ENCODE results near the gene LGALS3. TPM values are rescaled to one million over a fixed set of nuclear protein-coding genes. Genes with fewer than 3 reads are reported as not detected.

The LGALS3 gene
- total RNA-seq, 2 experiments from 2014 or later = 88.3 to 138 TPM

DNA sequence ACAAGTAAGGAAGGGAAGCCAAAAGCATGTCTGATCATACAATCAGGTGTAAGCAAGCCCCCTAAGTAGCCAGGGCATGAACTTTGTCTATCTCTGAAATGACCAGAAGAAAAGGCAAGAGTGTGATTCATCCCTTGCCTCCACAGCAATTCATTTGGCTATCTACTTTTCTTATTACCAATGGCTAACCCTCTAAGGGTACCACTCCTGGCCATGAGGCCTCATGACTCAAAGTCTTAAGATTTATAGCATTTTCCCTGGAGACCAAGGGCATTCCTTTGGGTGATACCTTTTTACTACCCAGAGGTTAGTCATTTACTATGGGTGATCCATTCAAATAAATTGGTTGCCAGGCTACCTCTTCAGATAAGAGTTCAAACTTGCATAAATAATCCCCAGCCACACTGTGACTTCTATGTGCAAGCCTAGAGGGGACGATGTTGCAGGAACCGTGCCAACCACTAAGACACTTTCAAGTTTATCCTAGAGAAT is 1.5 kb upstream of the LGALS3 start:
- DNase-seq (no peak), ATAC-seq (no peak)
- Mint-ChIP-seq H3K27ac (peak overlapping the region; percentile 13), H3K9me3 (ENCODE audit: low read depth) (no peaks in the 10 kb centered on the region), H3K4me3 (no peak overlapping the region), H3K36me3 (peaks cover 23% of the 10 kb centered on the region), H3K4me1 (peaks cover 60% of the 10 kb centered on the region), H3K27me3 (peaks cover 5% of the 10 kb centered on the region)
- CTCF ChIA-PET = interaction anchor here (0.6 to 6.3 kb wide), 6 partner anchors 13 to 76 kb away, joined by 3 to 33 read pairs (median 6); partner anchors contain the start of gene MAPK1IP1L

DNA sequence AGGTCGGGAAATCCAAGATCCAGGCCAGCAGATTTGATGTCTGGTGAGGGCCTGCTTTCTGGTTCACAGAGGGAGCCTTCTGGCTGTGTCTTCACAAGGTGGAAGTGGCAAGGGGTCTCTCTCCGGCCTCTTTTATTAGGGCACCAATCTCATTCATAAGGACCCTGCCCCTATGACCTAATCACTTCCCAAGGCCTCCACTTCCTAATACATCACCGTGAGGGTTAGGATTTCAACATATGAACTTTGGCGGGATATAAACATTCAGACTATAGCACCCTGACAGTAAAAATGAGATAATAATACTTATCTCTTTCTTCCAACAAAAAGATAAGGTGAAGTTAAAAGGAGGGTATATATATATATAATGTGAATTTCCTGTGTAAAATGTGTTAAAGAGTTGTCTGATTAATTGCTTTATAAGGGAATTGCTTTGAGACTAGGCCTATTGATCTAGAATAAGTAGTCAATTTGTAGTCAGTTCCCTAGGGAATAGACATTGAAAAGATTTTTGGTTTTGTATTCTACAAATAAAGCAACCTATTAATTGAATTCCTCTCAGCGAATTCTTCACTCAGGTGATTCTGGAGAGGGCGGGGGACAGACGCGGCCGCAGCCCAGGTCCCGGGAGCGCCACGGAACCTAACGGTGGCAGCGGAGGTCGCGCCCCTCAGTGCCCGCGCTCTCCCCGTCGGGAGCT is 516 bp upstream of the LGALS3 start:
- peaks cover 32% of the 10 kb centered on the region for H3K36me3 Mint-ChIP-seq
- DNase-seq (no peak), ATAC-seq (no peak)
- peak overlapping the region; percentile 80 for H3K4me3 Mint-ChIP-seq
- H3K27ac Mint-ChIP-seq = peak overlapping the region; percentile 75
- H3K4me1 Mint-ChIP-seq = peaks cover 64% of the 10 kb centered on the region
- H3K27me3 Mint-ChIP-seq = peaks cover 5% of the 10 kb centered on the region
- H3K9me3 Mint-ChIP-seq (ENCODE audit: low read depth) = no peaks in the 10 kb centered on the region
- CTCF ChIA-PET = interaction anchor here (0.6 to 6.3 kb wide), 9 partner anchors 10 to 39 kb away, joined by 3 to 34 read pairs (median 4); no protein-coding TSS in a partner anchor

GRCh38 chr14:55129428-55130195 is 560 bp downstream of the LGALS3 start:
- ATAC-seq (peak; percentile 70), DNase-seq (peak; percentile 77)
- peak overlapping the region; percentile 72 for H3K27ac Mint-ChIP-seq
- peaks cover 5% of the 10 kb centered on the region for H3K27me3 Mint-ChIP-seq
- H3K9me3 Mint-ChIP-seq (ENCODE audit: low read depth) = no peaks in the 10 kb centered on the region
- CTCF ChIA-PET = interaction anchor here (1.0 to 6.3 kb wide), 9 partner anchors 11 to 40 kb away, joined by 3 to 34 read pairs (median 3); no protein-coding TSS in a partner anchor
- peaks cover 66% of the 10 kb centered on the region for H3K4me1 Mint-ChIP-seq
- H3K36me3 Mint-ChIP-seq = peaks cover 41% of the 10 kb centered on the region
- peak overlapping the region; percentile 80 for H3K4me3 Mint-ChIP-seq

GRCh38 chr14:55130196-55130550 is 1.1 kb downstream of the LGALS3 start:
- Mint-ChIP-seq H3K36me3 (peaks cover 47% of the 10 kb centered on the region), H3K27ac (peak overlapping the region; percentile 72), H3K4me1 (peaks cover 63% of the 10 kb centered on the region), H3K27me3 (peaks cover 5% of the 10 kb centered on the region), H3K9me3 (ENCODE audit: low read depth) (no peaks in the 10 kb centered on the region), H3K4me3 (peak overlapping the region; percentile 80)
- CTCF ChIA-PET = interaction anchor here (1.0 to 6.3 kb wide), 8 partner anchors 12 to 41 kb away, joined by 3 to 34 read pairs (median 10); no protein-coding TSS in a partner anchor
- ATAC-seq = no peak
- no peak for DNase-seq

DNA sequence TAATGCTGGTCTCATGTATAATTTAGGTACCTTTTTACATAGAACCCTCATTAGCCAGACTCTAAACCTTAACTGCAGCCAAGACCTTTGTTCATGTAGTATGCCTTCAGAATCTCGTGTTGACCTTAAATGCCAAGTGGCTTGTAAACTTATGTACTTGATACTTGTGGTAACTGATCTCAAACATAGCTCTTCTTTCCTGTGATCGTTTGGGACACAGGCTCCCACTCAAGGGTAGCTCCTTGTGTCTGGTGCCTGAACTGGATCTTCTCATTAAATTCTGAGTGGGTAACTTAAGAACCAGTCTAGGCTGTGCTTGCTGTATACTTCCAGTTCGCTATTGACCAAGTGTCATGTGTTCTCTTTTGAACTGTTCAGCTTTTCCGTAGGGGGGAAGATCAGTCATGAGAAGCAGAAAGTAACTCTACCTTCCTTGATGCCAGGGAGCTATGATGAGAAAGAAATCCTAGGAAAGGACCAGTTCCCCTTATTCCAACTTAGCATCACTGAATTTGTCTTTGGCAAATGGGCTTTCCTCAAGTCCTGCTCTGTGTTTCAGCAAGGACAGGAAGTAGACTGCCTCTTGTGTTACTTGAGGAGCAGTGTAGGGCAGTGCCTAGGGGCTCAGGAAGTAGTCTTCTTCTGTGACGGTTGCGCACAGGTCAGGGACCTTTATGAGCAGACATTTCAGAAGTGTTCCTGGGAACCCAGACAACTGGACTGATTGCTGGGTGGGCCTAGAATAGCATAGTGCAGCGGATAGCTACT is 2.5 kb downstream of the LGALS3 start:
- CTCF ChIA-PET = interaction anchor here (0.6 to 6.3 kb wide), 13 partner anchors 10 to 203 kb away, joined by 3 to 34 read pairs (median 4); partner anchors contain the start of gene MAPK1IP1L
- Mint-ChIP-seq H3K4me3 (peak overlapping the region; percentile 80), H3K4me1 (peaks cover 55% of the 10 kb centered on the region), H3K9me3 (ENCODE audit: low read depth) (no peaks in the 10 kb centered on the region), H3K27ac (peak overlapping the region; percentile 44), H3K36me3 (peaks cover 53% of the 10 kb centered on the region), H3K27me3 (peaks cover 5% of the 10 kb centered on the region)
- peak; percentile 56 for DNase-seq
- peak; percentile 34 for ATAC-seq

- DNase-seq (no peak), ATAC-seq (no peak)
- no peak overlapping the region for H3K4me3 Mint-ChIP-seq
- H3K27me3 Mint-ChIP-seq = no peaks in the 10 kb centered on the region
- no peaks in the 10 kb centered on the region for H3K9me3 Mint-ChIP-seq (ENCODE audit: low read depth)
- H3K36me3 Mint-ChIP-seq = peaks cover 69% of the 10 kb centered on the region
- CTCF ChIA-PET = interaction anchor here (0.7 to 0.9 kb wide), 2 partner anchors 43 to 89 kb away, joined by 3 to 4 read pairs; no protein-coding TSS in a partner anchor
- H3K27ac Mint-ChIP-seq = no peak overlapping the region
- H3K4me1 Mint-ChIP-seq = peaks cover 54% of the 10 kb centered on the region
Measured at GRCh38 chr14:55133416-55133815, 4.4 kb downstream of the LGALS3 start.

DNA sequence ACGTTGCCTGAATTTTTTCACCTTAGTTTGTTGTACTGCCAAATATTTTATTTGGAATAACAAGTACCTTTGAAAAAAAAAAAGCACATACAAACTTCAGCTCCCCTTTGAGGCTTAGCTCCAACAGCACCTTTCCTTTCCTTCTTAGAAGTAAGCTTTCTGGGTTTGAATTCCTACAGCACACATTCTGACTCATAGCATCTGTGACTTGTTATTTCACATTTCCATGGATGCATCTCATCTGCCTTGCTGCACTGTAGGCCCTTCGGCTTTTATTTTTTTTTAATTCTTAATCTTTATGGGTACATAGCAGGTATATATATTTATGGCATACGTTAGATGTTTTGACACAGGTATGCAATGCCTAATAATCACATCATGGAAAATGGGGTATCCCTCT is 7.2 kb downstream of the LGALS3 start:
- peaks cover 87% of the 10 kb centered on the region for H3K36me3 Mint-ChIP-seq
- H3K9me3 Mint-ChIP-seq (ENCODE audit: low read depth) = no peaks in the 10 kb centered on the region
- CTCF ChIA-PET = no interaction called here
- no peak overlapping the region for H3K4me3 Mint-ChIP-seq
- ATAC-seq = no peak
- H3K27ac Mint-ChIP-seq = no peak overlapping the region
- peaks cover 49% of the 10 kb centered on the region for H3K4me1 Mint-ChIP-seq
- no peak for DNase-seq
- H3K27me3 Mint-ChIP-seq = no peaks in the 10 kb centered on the region

DNA sequence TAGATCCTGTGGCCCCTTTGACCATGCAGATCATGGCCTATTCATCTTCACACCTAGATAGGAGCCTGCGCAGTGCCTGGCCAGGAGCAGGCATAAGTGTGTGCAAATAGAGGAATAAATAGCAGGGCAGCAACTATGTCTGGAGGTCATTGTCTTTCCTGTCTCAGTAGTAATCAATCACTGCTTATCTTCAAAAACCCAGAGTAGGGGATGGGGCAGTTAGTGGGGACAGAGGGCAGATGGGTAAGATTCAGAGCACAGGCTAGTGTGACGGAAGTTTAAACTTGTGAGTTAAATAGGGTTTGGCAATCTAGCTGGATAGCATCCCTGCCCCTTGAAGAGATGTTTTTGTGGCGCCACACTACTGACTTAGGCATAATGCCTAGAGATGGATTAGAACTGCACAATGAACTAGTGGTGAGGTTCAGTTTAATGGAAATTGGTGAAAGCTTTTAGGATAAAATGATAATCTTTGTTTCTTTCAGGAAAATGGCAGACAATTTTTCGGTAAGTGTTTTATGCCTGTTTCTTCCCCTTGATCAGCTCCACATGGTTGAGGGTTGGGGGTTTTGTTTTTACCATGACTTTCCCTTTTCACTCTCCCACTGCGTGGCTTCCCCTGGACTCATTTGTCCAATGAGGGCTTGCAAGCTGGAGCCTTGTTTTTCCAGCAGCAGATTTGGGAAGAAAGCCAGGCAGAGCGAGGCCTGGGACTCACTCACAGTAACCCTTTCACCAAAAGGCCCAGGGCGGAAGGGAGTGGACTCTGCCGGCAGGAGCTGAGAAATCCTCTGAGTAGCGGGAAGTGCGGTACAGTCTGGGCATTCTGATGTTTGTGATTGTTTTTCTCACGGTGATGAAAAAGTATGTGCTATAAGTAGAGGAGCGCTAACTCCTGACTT is 8.1 kb downstream of the LGALS3 start:
- no peak overlapping the region for H3K27ac Mint-ChIP-seq

DNA sequence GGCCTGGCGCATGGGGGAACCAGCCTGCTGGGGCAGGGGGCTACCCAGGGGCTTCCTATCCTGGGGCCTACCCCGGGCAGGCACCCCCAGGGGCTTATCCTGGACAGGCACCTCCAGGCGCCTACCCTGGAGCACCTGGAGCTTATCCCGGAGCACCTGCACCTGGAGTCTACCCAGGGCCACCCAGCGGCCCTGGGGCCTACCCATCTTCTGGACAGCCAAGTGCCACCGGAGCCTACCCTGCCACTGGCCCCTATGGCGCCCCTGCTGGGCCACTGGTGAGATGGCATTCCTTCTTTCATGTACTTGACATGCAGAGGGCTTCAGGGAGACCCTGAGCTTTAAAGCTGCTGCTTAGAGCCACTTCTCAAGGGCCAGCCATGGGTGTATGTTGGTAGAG is 9.0 kb downstream of the LGALS3 start:
- Mint-ChIP-seq H3K4me1 (peaks cover 50% of the 10 kb centered on the region), H3K9me3 (ENCODE audit: low read depth) (peaks cover 3% of the 10 kb centered on the region), H3K27me3 (no peaks in the 10 kb centered on the region), H3K4me3 (no peak overlapping the region), H3K36me3 (peaks cover 87% of the 10 kb centered on the region), H3K27ac (no peak overlapping the region)
- no peak for ATAC-seq
- CTCF ChIA-PET = interaction anchor here (1.0 to 1.6 kb wide), 8 partner anchors 10 to 334 kb away, joined by 3 to 5 read pairs (median 3); partner anchors contain the start of gene MAPK1IP1L
- DNase-seq = no peak

More for the DNA sequence above, 8.1 kb downstream of the LGALS3 start:
- H3K4me1 Mint-ChIP-seq = peaks cover 48% of the 10 kb centered on the region
- no peak for ATAC-seq
- no peaks in the 10 kb centered on the region for H3K27me3 Mint-ChIP-seq
- CTCF ChIA-PET = interaction anchor here (1.0 to 1.5 kb wide), 5 partner anchors 16 to 86 kb away, joined by 3 to 5 read pairs (median 3); partner anchors contain the start of gene MAPK1IP1L
- no peak overlapping the region for H3K4me3 Mint-ChIP-seq
- DNase-seq = no peak
- peaks cover 87% of the 10 kb centered on the region for H3K36me3 Mint-ChIP-seq
- H3K9me3 Mint-ChIP-seq (ENCODE audit: low read depth) = no peaks in the 10 kb centered on the region

DNA sequence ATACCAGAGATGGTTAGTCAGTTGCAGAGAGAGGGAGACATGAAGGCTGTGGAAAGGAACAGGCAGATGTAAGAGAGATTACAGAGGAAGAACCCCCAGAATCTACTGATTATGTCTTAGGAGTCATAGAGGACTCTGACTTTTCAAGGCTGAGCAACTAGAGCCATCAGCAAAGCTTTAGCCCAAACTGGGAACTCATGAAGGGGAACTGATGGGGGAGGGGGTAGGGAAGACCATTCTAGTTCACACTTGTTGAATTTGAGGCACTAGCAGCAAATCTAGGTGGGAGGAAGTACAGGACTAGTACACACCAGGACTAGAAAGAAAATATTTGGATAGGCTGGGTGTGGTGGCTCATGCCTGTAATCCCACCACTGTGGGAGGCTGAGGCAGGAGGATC is 10.1 kb downstream of the LGALS3 start:
- ATAC-seq (no peak), DNase-seq (no peak)
- Mint-ChIP-seq H3K4me1 (peaks cover 52% of the 10 kb centered on the region), H3K9me3 (ENCODE audit: low read depth) (peaks cover 7% of the 10 kb centered on the region), H3K27me3 (no peaks in the 10 kb centered on the region), H3K36me3 (peaks cover 87% of the 10 kb centered on the region), H3K4me3 (no peak overlapping the region), H3K27ac (peak overlapping the region; percentile 45)
- CTCF ChIA-PET = interaction anchor here (1.2 to 1.6 kb wide), 3 partner anchors 9 to 335 kb away, joined by 3 to 4 read pairs (median 3); no protein-coding TSS in a partner anchor

- no peak overlapping the region for H3K4me3 Mint-ChIP-seq
- peaks cover 87% of the 10 kb centered on the region for H3K36me3 Mint-ChIP-seq
- DNase-seq = no peak
- H3K27ac Mint-ChIP-seq = peak overlapping the region; percentile 19
- H3K27me3 Mint-ChIP-seq = no peaks in the 10 kb centered on the region
- CTCF ChIA-PET = interaction anchor here (0.7 to 1.6 kb wide), 2 partner anchors 21 to 50 kb away, joined by 4 read pairs; no protein-coding TSS in a partner anchor
- H3K9me3 Mint-ChIP-seq (ENCODE audit: low read depth) = peaks cover 7% of the 10 kb centered on the region
- ATAC-seq = no peak
- peaks cover 52% of the 10 kb centered on the region for H3K4me1 Mint-ChIP-seq
Measured at GRCh38 chr14:55139696-55140509, 10.9 kb downstream of the LGALS3 start.
